Small intestine (tissue), 7 donors: ENCODE data around the gene TRIM29. TPM values are rescaled to one million over a fixed set of nuclear protein-coding genes. Genes with fewer than 3 reads are reported as not detected.

ENCODE experiments used
- DNase-seq, 2 donors: peaks; one replicate each; pipeline versions ENCODE4 v3.0.0 to v3.0.0-alpha.2; 2013
- FAIRE-seq: peaks from 2 replicates; lab custom pipeline; 2012; peaks lifted over from hg19 to GRCh38; lab: Jason Lieb, UNC
- H3K27ac ChIP-seq, 3 donors: one replicate each; pipeline ENCODE4 v1.5.1; 2013; ENCODE audit warnings: low read length in 2 of 3, mild to moderate bottlenecking in 2 of 3, control low read depth in 1 of 3, inconsistent platforms in 1 of 3, low read depth in 1 of 3, moderate library complexity in 1 of 3
- H3K27me3 ChIP-seq, 3 donors: one replicate each; pipeline ENCODE4 v1.6.1; 2013; ENCODE audit warnings: low read length in 3 of 3, inconsistent platforms in 1 of 3; ENCODE audit not compliant: control insufficient read depth in 3 of 3, insufficient read depth in 3 of 3
- H3K36me3 ChIP-seq, 3 donors: one replicate each; pipeline ENCODE4 v1.6.1; 2013; ENCODE audit warnings: low read length in 3 of 3, inconsistent platforms in 1 of 3, low read depth in 1 of 3, mild to moderate bottlenecking in 1 of 3, moderate library complexity in 1 of 3; ENCODE audit not compliant: control insufficient read depth in 3 of 3, insufficient read depth in 2 of 3
- H3K4me1 ChIP-seq, 3 donors: one replicate each; pipeline ENCODE4 v1.6.1; 2013; ENCODE audit warnings: low read length in 2 of 3, inconsistent platforms in 1 of 3, low read depth in 1 of 3, mild to moderate bottlenecking in 1 of 3, moderate library complexity in 1 of 3; ENCODE audit not compliant: control insufficient read depth in 3 of 3, insufficient read depth in 2 of 3
- H3K4me3 ChIP-seq, 3 donors: one replicate each; pipeline ENCODE4 v1.5.1; 2013; ENCODE audit warnings: low read length in 3 of 3, control low read depth in 1 of 3, inconsistent platforms in 1 of 3, low read depth in 1 of 3, mild to moderate bottlenecking in 1 of 3, moderate library complexity in 1 of 3
- H3K9me3 ChIP-seq, 2 donors: one replicate each; pipeline ENCODE4 v1.6.1; 2013; ENCODE audit warnings: low read depth in 1 of 2, low read length in 1 of 2; ENCODE audit not compliant: control insufficient read depth in 2 of 2, insufficient read depth in 1 of 2
- WGBS, 3 donors: extraction: QIAGEN DNeasy Blood & Tissue Kit; methylation state at CpG; one replicate each; pipeline ENCODE4 v1.1.7; 2013; 5-methylcytosine and 5-hydroxymethylcytosine counted together
- polyA plus RNA-seq, 4 donors: library from polyadenylated mRNA; stranded (reverse) in 3 of 4; unstranded in 1 of 4; fragments of 200-250 nt in 3 of 4; fragments of 120-200 nt in 1 of 4; gene quantifications; one replicate each; pipeline versions ENCODE4 v1.2.1 to v1.2.3, GENCODE V29; 2013
- donor health status: healthy with polysubstance abuse.
- donor health status: control.
- donor health status: control.
- donor health status: Bipolar disorder and iron deficiency.
- donor health status: healthy.

TRIM29 gene
- polyA plus RNA-seq, 4 donors, result 1.1 to 10.3 (median 1.9) TPM

DNA sequence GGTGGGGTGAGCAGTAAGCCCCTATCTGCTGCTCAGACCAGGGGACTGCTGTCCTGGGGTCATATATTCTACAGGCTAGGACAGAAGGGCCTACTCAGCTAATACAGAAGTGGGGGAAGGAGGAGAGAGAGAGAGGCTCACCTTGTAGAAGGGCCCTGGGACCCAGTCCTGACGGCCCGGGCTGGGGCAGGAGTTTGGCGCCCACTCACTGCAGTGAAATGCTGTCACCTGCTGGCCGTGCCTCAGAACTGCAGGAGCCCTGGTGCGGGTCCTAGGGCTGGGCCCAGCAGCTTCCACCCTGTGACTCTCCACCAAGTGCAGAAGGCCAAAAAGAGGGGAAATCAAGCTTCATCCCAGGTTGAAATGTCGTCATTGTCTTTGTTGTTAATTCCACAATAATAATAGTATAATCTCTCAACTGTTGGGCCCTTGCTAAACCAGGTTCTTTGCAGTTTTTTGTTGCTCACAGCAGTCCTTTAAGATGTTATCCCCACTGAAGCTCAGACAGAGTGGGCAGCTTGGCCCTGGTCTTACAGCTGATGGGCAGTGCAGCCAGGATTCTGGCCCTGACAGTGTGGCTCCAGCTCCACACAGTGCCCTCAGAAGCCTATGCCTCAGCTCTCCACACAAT is 29.6 kb downstream of the TRIM29 start:
- Histone ChIP-seq H3K4me3 (no peak overlapping the region), H3K36me3 (no peaks in the 10 kb centered on the region), H3K27me3 (no peaks in the 10 kb centered on the region), H3K27ac (no peak overlapping the region), H3K9me3 (peaks cover 0 to 2% of the 10 kb centered on the region in 2 donors), H3K4me1 (peaks cover 0 to 15% (median 0%) of the 10 kb centered on the region in 3 donors)
- DNase-seq (peak; percentile 67 to 75), FAIRE-seq (no peak)
- 2% methylated on average over 6 of the region's 6 CpGs for WGBS, 3 donors

- WGBS, 3 donors, result 31 to 62% (median 32%) methylated on average over 6 of the region's 6 CpGs
- FAIRE-seq, result no peak
These were observed 30.2 kb downstream of the TRIM29 start for GRCh38 chr11:120107692-120108091.

DNA sequence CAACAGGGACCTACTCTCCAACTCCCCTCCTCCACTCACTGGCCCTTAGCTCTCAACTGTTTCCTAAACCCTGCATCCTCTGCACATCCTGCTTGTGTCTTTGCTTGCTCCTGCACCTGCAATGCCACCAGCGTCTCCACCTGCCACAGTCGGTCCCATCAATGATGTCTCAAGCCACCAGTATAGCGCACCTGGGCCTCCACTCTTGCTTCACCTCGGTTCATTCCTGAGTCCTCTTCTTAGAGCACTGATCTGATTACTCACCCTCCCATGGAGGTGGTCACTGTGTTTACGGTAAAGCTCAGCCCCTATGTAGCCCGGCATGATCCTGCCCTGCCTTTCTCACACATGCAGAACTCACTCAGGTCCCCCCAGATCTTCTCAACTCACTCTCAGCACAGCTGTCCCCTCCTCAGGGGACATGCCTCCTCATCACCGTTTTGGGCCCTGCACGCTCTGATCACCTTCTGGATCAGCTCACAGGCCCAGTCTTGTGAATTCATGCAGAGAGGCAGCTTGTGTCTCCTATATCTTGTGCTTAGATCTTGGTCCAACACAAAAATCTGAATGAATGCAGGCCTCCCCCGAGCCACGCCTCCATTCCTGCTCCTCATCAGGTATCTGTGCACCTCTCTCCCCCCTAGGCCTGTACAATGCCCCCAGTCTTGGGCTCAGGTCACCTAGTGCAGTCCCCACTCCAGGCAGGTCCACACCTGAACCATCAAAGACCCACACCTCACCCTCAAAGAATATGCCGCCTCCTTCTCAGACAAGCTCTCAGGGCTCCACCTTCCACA is 31.4 kb downstream of the TRIM29 start:
- H3K4me3 ChIP-seq, result no peak overlapping the region
- no peaks in the 10 kb centered on the region for H3K27me3 ChIP-seq
- peaks cover 0 to 15% (median 0%) of the 10 kb centered on the region in 3 donors for H3K4me1 ChIP-seq
- H3K36me3 ChIP-seq, result no peaks in the 10 kb centered on the region
- FAIRE-seq, result no peak
- no peak overlapping the region for H3K27ac ChIP-seq
- WGBS, 3 donors, result 85 to 88% (median 86%) methylated on average over 11 of the region's 11 CpGs
- H3K9me3 ChIP-seq, result peaks cover 0 to 2% of the 10 kb centered on the region in 2 donors
- DNase-seq, result no peak

More at GRCh38 chr11:120107692-120108091, 30.2 kb downstream of the TRIM29 start:
- no peaks in the 10 kb centered on the region for H3K36me3 ChIP-seq
- H3K4me3 ChIP-seq, result no peak overlapping the region
- H3K9me3 ChIP-seq, result peaks cover 0 to 2% of the 10 kb centered on the region in 2 donors
- H3K27ac ChIP-seq, result no peak overlapping the region
- peak in 1 of 2 donors; percentile 19 for DNase-seq
- no peaks in the 10 kb centered on the region for H3K27me3 ChIP-seq
- peaks cover 0 to 15% (median 0%) of the 10 kb centered on the region in 3 donors for H3K4me1 ChIP-seq

DNA sequence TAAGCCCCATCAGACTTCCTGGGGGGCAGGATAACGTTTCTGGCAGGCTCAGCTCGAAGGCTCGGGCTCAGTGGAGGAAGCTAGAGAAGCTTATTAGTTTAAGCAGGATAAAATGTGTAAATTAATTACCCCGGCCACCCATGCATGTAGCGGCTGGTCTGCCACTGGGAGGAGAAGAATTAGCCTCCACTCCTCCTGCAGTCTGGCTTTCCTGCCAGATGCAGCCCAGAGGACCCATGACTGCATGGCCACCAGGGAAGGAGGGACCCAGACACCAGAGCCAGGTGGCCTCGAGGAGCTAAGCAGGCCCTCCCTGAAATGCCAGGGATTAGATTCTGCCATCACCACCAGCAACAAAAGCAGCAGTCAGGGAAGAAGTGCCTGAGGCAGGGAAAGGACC is 32.3 kb downstream of the TRIM29 start:
- Histone ChIP-seq H3K36me3 (no peaks in the 10 kb centered on the region), H3K4me1 (peaks cover 0 to 15% (median 0%) of the 10 kb centered on the region in 3 donors), H3K27me3 (no peaks in the 10 kb centered on the region), H3K4me3 (no peak overlapping the region), H3K27ac (no peak overlapping the region), H3K9me3 (peaks cover 0 to 2% of the 10 kb centered on the region in 2 donors)
- DNase-seq, result no peak
- no peak for FAIRE-seq
- 66 to 71% (median 66%) methylated on average over 6 of the region's 6 CpGs for WGBS, 3 donors

GRCh38 chr11:120104041-120104565 is 33.8 kb downstream of the TRIM29 start:
- H3K27me3 ChIP-seq, result no peaks in the 10 kb centered on the region
- peaks cover 0 to 2% of the 10 kb centered on the region in 2 donors for H3K9me3 ChIP-seq
- H3K36me3 ChIP-seq, result no peaks in the 10 kb centered on the region
- no peak overlapping the region for H3K27ac ChIP-seq
- DNase-seq (no peak), FAIRE-seq (no peak)
- H3K4me1 ChIP-seq, result peaks cover 0 to 19% (median 0%) of the 10 kb centered on the region in 3 donors
- 76 to 90% (median 86%) methylated on average over 15 of the region's 15 CpGs for WGBS, 3 donors
- no peak overlapping the region for H3K4me3 ChIP-seq

- WGBS, 3 donors, result 57 to 83% (median 68%) methylated on average over 3 of the region's 3 CpGs
- FAIRE-seq (no peak), DNase-seq (no peak)
- no peak overlapping the region for H3K27ac ChIP-seq
- H3K27me3 ChIP-seq, result no peaks in the 10 kb centered on the region
- no peak overlapping the region for H3K4me3 ChIP-seq
- no peaks in the 10 kb centered on the region for H3K36me3 ChIP-seq
- peaks cover 0 to 2% of the 10 kb centered on the region in 2 donors for H3K9me3 ChIP-seq
- peaks cover 0 to 21% (median 0%) of the 10 kb centered on the region in 3 donors for H3K4me1 ChIP-seq
These were observed 35.1 kb downstream of the TRIM29 start for GRCh38 chr11:120102864-120103122.

DNA sequence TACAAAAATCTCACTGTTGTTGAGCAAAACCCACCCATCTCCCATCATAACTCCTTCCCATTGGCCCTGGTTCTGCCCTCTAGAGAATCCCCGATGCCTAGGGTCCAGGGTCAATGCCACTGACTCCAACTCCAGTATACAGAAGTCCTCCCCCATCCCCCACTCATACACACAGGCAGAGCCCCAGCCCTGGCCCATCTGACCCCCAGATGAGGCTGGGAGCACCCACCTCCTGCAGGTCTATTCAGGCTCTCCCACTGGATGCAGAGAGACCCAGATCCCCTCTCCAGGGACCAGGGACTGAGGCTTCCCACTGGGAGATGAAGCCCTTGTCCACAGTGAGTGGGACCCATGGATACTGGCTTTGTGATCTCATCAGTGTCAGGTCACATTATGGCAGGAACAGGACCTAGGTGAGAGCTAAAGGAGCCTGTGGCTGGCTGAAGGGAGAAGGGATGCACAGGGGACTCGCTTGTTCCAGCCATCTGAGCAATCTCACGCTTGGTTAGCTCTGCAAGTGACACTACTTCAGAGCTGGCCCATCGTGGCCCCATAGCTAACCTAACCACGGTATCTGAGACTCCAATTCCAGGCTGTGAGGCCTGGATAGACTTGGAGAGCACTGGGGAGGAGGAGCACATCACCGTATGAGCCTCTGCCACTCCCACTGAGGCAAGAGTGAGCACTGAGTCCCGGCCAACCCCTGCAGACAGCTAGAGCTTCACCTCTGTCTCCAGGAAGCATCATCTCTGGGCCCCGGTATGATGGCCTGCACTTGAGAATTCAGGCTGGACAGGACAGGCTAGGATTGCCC is 35.7 kb downstream of the TRIM29 start:
- H3K9me3 ChIP-seq, result peaks cover 0 to 2% of the 10 kb centered on the region in 2 donors
- no peak for DNase-seq
- 68 to 80% (median 80%) methylated on average over 8 of the region's 8 CpGs for WGBS, 3 donors
- no peak overlapping the region for H3K27ac ChIP-seq
- no peaks in the 10 kb centered on the region for H3K27me3 ChIP-seq
- FAIRE-seq, result no peak
- no peak overlapping the region for H3K4me3 ChIP-seq
- peaks cover 0 to 22% (median 0%) of the 10 kb centered on the region in 3 donors for H3K4me1 ChIP-seq
- H3K36me3 ChIP-seq, result no peaks in the 10 kb centered on the region

- Histone ChIP-seq H3K4me3 (no peak overlapping the region), H3K27me3 (no peaks in the 10 kb centered on the region), H3K27ac (no peak overlapping the region), H3K9me3 (no peaks in the 10 kb centered on the region), H3K4me1 (peaks cover 0 to 34% (median 0%) of the 10 kb centered on the region in 3 donors), H3K36me3 (no peaks in the 10 kb centered on the region)
- DNase-seq (no peak), FAIRE-seq (no peak)
- WGBS, 3 donors, result 82 to 90% (median 89%) methylated on average over 14 of the region's 14 CpGs
These were observed 39.4 kb downstream of the TRIM29 start for GRCh38 chr11:120098503-120099020.
